BJ (cell line): Measurements from ENCODE around the gene TTC23. TPM values are rescaled to one million over a fixed set of nuclear protein-coding genes. Genes with fewer than 3 reads are reported as not detected.

Experiments
- CTCF ChIA-PET: fragments of 350-600 bp; formaldehyde crosslinking; extraction: SDS; loops from one replicate; lab custom pipeline; 2021; ENCODE audit warnings: antibody characterized with exemption, inconsistent platforms; lab: Yijun Ruan, JAX
- POLR2A ChIA-PET: fragments of 300-600 bp; sonication (Branson Sonifier 250); formaldehyde crosslinking; extraction: SDS; loops from one replicate; lab custom pipeline; 2021; ENCODE audit warnings: antibody characterized with exemption; lab: Charles Lee
- DNase-seq: peaks from one replicate; pipeline ENCODE4 v3.0.0-alpha.2; 2011; ENCODE audit warnings: low read depth
- H3K27me3 ChIP-seq: 2 replicates; pipeline ENCODE4 v1.6.0; 2011; ENCODE audit warnings: low read length; ENCODE audit not compliant: control insufficient read depth, insufficient read depth
- H3K36me3 ChIP-seq: 2 replicates; pipeline ENCODE4 v1.5.1; 2011; ENCODE audit warnings: low read length; ENCODE audit not compliant: control insufficient read depth, insufficient read depth
- H3K4me3 ChIP-seq: 2 replicates; pipeline ENCODE4 v1.5.1; 2011; ENCODE audit warnings: low read depth, mild to moderate bottlenecking, control low read depth, low read length
- polyA plus RNA-seq: library from polyadenylated mRNA; depleted of rRNA; stranded (reverse); fragments of >200 nt; gene quantifications from 2 replicates; pipeline ENCODE4 v1.2.3, GENCODE V29; 2011
- TF ChIP-seq, protein P1 (sequence below): IDR thresholded peaks from 2 replicates; pipeline ENCODE4 v1.5.1; 2011; ENCODE audit warnings: low read depth, mild to moderate bottlenecking, control low read depth, inconsistent platforms, low read length, moderate library complexity; ENCODE audit not compliant: insufficient read depth

The TTC23 gene
- polyA plus RNA-seq, 1 experiment: 3.6 TPM

DNA sequence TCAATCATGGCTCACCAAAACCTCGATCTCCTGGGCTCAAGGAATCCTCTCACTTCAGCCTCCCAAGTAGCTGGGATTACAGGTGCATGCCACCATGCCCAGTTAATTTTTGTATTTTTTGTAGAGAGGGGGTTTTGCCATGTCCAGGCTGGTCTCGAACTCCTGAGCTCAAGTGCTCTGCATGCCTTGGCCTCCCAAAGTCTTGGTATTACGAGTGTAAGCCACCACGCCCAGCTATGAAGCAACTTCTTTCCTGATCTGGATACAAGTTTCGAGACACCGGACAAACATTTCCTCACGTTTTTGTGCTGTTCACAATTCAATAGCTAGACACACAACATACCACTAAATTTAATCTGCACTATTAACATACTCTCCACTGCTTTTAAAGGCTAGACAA lies 147.9 kb downstream of the TTC23 start:
- POLR2A ChIA-PET: no interaction called here
- DNase-seq: no peak
- Histone ChIP-seq H3K27me3 (peaks cover 15% of the 10 kb centered on the region), H3K4me3 (no peak overlapping the region), H3K36me3 (no peaks in the 10 kb centered on the region)
- TF ChIP-seq, protein P1, sequence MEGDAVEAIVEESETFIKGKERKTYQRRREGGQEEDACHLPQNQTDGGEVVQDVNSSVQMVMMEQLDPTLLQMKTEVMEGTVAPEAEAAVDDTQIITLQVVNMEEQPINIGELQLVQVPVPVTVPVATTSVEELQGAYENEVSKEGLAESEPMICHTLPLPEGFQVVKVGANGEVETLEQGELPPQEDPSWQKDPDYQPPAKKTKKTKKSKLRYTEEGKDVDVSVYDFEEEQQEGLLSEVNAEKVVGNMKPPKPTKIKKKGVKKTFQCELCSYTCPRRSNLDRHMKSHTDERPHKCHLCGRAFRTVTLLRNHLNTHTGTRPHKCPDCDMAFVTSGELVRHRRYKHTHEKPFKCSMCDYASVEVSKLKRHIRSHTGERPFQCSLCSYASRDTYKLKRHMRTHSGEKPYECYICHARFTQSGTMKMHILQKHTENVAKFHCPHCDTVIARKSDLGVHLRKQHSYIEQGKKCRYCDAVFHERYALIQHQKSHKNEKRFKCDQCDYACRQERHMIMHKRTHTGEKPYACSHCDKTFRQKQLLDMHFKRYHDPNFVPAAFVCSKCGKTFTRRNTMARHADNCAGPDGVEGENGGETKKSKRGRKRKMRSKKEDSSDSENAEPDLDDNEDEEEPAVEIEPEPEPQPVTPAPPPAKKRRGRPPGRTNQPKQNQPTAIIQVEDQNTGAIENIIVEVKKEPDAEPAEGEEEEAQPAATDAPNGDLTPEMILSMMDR: no peak
- CTCF ChIA-PET: interaction anchor here (0.6 to 7.4 kb wide), 28 partner anchors 11 to 609 kb away, joined by 3 to 142 read pairs (median 5); no protein-coding TSS in a partner anchor

GRCh38 chr15:99100245-99101173 lies 148.9 kb downstream of the TTC23 start:
- no peak for DNase-seq
- TF ChIP-seq, protein P1: peak; percentile 96
- ChIA-PET POLR2A (no interaction called here), CTCF (interaction anchor here (0.6 to 7.4 kb wide), 39 partner anchors 9 to 861 kb away, joined by 3 to 142 read pairs (median 4); no protein-coding TSS in a partner anchor)
- no peaks in the 10 kb centered on the region for H3K36me3 ChIP-seq
- peak overlapping the region; percentile 44 for H3K4me3 ChIP-seq
- H3K27me3 ChIP-seq: peaks cover 15% of the 10 kb centered on the region

GRCh38 chr15:99099661-99100060 lies 149.7 kb downstream of the TTC23 start:
- H3K4me3 ChIP-seq: no peak overlapping the region
- H3K27me3 ChIP-seq: peaks cover 15% of the 10 kb centered on the region
- ChIA-PET CTCF (interaction anchor here (0.6 to 7.4 kb wide), 14 partner anchors 10 to 862 kb away, joined by 3 to 142 read pairs (median 4); no protein-coding TSS in a partner anchor), POLR2A (no interaction called here)
- TF ChIP-seq, protein P1: no peak
- H3K36me3 ChIP-seq: no peaks in the 10 kb centered on the region
- no peak for DNase-seq

- Histone ChIP-seq H3K27me3 (peaks cover 15% of the 10 kb centered on the region), H3K36me3 (no peaks in the 10 kb centered on the region), H3K4me3 (no peak overlapping the region)
- TF ChIP-seq, protein P1: no peak
- CTCF ChIA-PET: interaction anchor here (0.9 to 7.4 kb wide), 4 partner anchors 95 to 580 kb away, joined by 3 to 142 read pairs (median 4); no protein-coding TSS in a partner anchor
- POLR2A ChIA-PET: no interaction called here
- no peak for DNase-seq
Observed at GRCh38 chr15:99098991-99099390, 150.4 kb downstream of the TTC23 start.

- TF ChIP-seq, protein P1: no peak
- ChIA-PET POLR2A (no interaction called here), CTCF (interaction anchor here (0.9 to 7.4 kb wide), 5 partner anchors 22 to 579 kb away, joined by 3 to 142 read pairs (median 4); no protein-coding TSS in a partner anchor)
- Histone ChIP-seq H3K36me3 (no peaks in the 10 kb centered on the region), H3K4me3 (no peak overlapping the region), H3K27me3 (peaks cover 15% of the 10 kb centered on the region)
- no peak for DNase-seq
Observed at GRCh38 chr15:99098426-99098825, 151.0 kb downstream of the TTC23 start.
